SK-N-MC (cell line): ENCODE data around the gene ABCG2.

Experiments used
- EZH2 ChIP-seq: fragments of 200-600 bp; sonication (generic); IDR thresholded peaks from one replicate; pipeline ENCODE4 v1.6.1; 2017; ENCODE audit warnings: antibody characterized with exemption
- FOXP2 ChIP-seq: optimal IDR thresholded peaks from 2 replicates; pipeline ENCODE3; 2011; ENCODE audit warnings: mild to moderate bottlenecking, moderate library complexity; ENCODE audit not compliant: insufficient read depth; ENCODE audit errors: extremely low read length, control extremely low read depth
- POLR2AphosphoS5 ChIP-seq: IDR thresholded peaks from 2 replicates; pipeline ENCODE4 v1.6.1; 2012; ENCODE audit warnings: mild to moderate bottlenecking, low read depth, low read length, borderline replicate concordance

GRCh38 chr4:88207171-88207570 is 48.7 kb upstream of the ABCG2 start:
- TF ChIP-seq EZH2 (no peak), POLR2AphosphoS5 (no peak), FOXP2 (no peak)
